ENCODE results near the gene AGPAT4. TPM values are rescaled to one million over a fixed set of nuclear protein-coding genes. Genes with fewer than 3 reads are reported as not detected.
A peak's percentile ranks its signal among the peaks of the same experiment; 100 is the strongest.

The AGPAT4 gene
- total RNA-seq, 1 experiment from 2014 or later: 22.0 TPM

DNA sequence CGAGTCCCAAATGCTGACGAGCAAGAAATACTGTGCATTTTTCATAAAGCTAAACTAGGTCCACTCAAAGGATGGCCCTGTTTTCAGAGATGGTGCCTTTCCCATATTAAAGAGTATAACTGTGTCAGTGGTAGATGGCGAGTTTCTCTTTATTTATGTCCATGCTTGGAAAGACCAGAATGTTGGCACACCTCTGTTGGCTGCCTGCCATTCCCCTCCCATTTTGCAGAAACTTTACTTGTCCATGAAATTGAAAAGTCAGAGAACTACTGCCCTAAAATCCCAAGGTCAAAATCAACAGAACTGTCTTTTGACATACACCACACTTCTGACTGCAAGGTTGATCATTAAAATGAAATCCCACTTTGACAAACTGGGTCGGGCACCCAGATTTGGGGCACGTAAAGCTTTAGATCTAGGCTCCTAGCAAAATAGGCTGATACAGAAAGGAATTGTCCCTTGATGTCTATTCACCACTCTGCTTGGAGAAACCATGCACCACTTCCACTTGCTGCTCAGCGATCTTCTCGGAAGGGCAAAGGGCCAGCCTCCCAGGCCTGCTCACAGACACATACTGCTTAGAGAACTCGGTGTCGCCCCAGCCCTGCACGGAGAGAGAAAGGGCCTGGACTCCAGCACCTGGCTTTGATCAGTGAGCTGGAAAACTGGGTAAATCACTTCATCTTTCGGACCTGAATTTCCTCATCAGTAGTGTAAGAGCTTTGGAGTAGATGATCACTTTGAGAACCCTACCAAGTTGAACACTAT, 130.0 kb downstream of the AGPAT4 start:
- H3K4me1 Mint-ChIP-seq: no peaks in the 10 kb centered on the region; a peak in 1 of 4 replicates
- Histone ChIP-seq H3K4ac (ENCODE audit: low read depth, low read length) (no peak overlapping the region), H4K5ac (ENCODE audit: insufficient read length, low read depth, low read length) (no peak overlapping the region), H2BK12ac (ENCODE audit: insufficient read length, low read depth, low read length) (no peak overlapping the region), H2AFZ (ENCODE audit: low read length) (no peak overlapping the region), H3K14ac (ENCODE audit: insufficient read depth, low read length) (no peak overlapping the region), H2BK120ac (ENCODE audit: low read depth, low read length, poor library complexity, severe bottlenecking) (no peak overlapping the region), H3K79me1 (ENCODE audit: insufficient read depth, low read depth, low read length, poor library complexity, severe bottlenecking) (no peaks in the 10 kb centered on the region), H3K18ac (ENCODE audit: insufficient read length, low read depth, low read length) (no peak overlapping the region), H3K56ac (ENCODE audit: insufficient read length, low read depth, low read length) (no peak overlapping the region), H3K23me2 (ENCODE audit: insufficient read length, low read depth, low read length, poor library complexity, severe bottlenecking) (no peaks in the 10 kb centered on the region), H4K91ac (ENCODE audit: insufficient read length, low read depth, low read length) (no peak overlapping the region), H3K9me3 (ENCODE audit: control insufficient read depth, low read depth, low read length) (no peaks in the 10 kb centered on the region), H4K8ac (replicated peaks; ENCODE audit: insufficient read length, low read depth, low read length) (no peak overlapping the region), H3K4me2 (ENCODE audit: insufficient read depth, insufficient read length, low read length) (no peak overlapping the region), H2BK20ac (ENCODE audit: low read depth, low read length, poor library complexity, severe bottlenecking) (no peak overlapping the region), H3K79me2 (ENCODE audit: insufficient read depth, low read length) (no peaks in the 10 kb centered on the region), H3T11ph (ENCODE audit: low read length) (no peak overlapping the region), H3K9ac (ENCODE audit: extremely low read depth, insufficient read length, low read length) (no peak overlapping the region), H3K27me3 (ENCODE audit: insufficient read depth, low read length) (no peaks in the 10 kb centered on the region), H3K4me1 (ENCODE audit: insufficient read depth, low read length) (no peaks in the 10 kb centered on the region), H3K27ac (ENCODE audit: insufficient read length, low read depth, low read length) (no peak overlapping the region), H2BK15ac (ENCODE audit: low read depth, low read length) (no peak overlapping the region), H4K20me1 (ENCODE audit: control insufficient read depth, insufficient read depth, insufficient read length) (no peaks in the 10 kb centered on the region), H3K23ac (ENCODE audit: insufficient read length, low read depth, low read length) (no peak overlapping the region), H2BK5ac (ENCODE audit: insufficient read length, low read length) (no peak overlapping the region), H2AK5ac (ENCODE audit: insufficient read length, low read length) (no peak overlapping the region)
- H3K9me3 Mint-ChIP-seq: no peaks in the 10 kb centered on the region
- H3K36me3 Mint-ChIP-seq (ENCODE audit: insufficient read depth in 1 of 3, low read depth in 3 of 3): peaks cover 28 to 58% (median 50%) of the 10 kb centered on the region in 3 experiments; a peak in 6 of 7 replicates
- TF ChIP-seq, protein P1, sequence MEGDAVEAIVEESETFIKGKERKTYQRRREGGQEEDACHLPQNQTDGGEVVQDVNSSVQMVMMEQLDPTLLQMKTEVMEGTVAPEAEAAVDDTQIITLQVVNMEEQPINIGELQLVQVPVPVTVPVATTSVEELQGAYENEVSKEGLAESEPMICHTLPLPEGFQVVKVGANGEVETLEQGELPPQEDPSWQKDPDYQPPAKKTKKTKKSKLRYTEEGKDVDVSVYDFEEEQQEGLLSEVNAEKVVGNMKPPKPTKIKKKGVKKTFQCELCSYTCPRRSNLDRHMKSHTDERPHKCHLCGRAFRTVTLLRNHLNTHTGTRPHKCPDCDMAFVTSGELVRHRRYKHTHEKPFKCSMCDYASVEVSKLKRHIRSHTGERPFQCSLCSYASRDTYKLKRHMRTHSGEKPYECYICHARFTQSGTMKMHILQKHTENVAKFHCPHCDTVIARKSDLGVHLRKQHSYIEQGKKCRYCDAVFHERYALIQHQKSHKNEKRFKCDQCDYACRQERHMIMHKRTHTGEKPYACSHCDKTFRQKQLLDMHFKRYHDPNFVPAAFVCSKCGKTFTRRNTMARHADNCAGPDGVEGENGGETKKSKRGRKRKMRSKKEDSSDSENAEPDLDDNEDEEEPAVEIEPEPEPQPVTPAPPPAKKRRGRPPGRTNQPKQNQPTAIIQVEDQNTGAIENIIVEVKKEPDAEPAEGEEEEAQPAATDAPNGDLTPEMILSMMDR (conservative IDR thresholded peaks at IDR 0.05): no peak
- no peak overlapping the region for H3K4me3 Mint-ChIP-seq
- no CpG with 5 or more reads among the region's 11 CpGs for WGBS (ENCODE audit: extremely low coverage, insufficient read length, low lambda C conversion rate)
- peak overlapping the region in 1 of 3 experiments; percentile 55; a peak in 3 of 7 replicates for H3K27ac Mint-ChIP-seq
- H3K27me3 Mint-ChIP-seq (ENCODE audit: low read depth): no peaks in the 10 kb centered on the region
- DNase-seq: peak; percentile 8
